ENCODE results near the gene AGXT. TPM values are rescaled to one million over a fixed set of nuclear protein-coding genes. Genes with fewer than 3 reads are reported as not detected.

The AGXT gene
- total and polyA plus RNA-seq, 2 of the 8 experiments (the other 6 are each of a cell fraction or from before 2014, with no cell fraction given), result 0.03 TPM; not detected in 1

- no peak for DNase-seq (ENCODE audit: low read depth in 1 of 2, low spot score in 2 of 2)
- H3K14ac ChIP-seq (ENCODE audit: insufficient read length), result no peak overlapping the region
- no peaks in the 10 kb centered on the region for H4K20me1 ChIP-seq (replicated peaks in 1 of 2; ENCODE audit: control insufficient read depth in 1 of 2, insufficient read depth in 2 of 2, low read length in 2 of 2)
- no peaks in the 10 kb centered on the region for H3K4me1 ChIP-seq (replicated peaks in 1 of 4; ENCODE audit: control insufficient read depth in 3 of 4, insufficient read depth in 4 of 4, low read length in 3 of 4)
- ChIA-PET CTCF (ENCODE audit: partially characterized antibody) (interaction anchor here (0.6 to 2.6 kb wide), 12 partner anchors 9 to 317 kb away, joined by 3 to 15 read pairs (median 5); partner anchors contain the start of genes AGXT and MAB21L4), POLR2A (ENCODE audit: partially characterized antibody) (no interaction called here)
- H3K27ac ChIP-seq (ENCODE audit: low read depth, low read length), result no peak overlapping the region
- no peak overlapping the region for H3K4me3 ChIP-seq (ENCODE audit: extremely low read depth in 1 of 4, insufficient read depth in 2 of 4, low read depth in 3 of 4, low read length in 4 of 4)
- H2BK12ac ChIP-seq (ENCODE audit: low read depth, low read length), result no peak overlapping the region
- no peaks in the 10 kb centered on the region for H3K79me1 ChIP-seq (ENCODE audit: low read depth, low read length)
- no peaks in the 10 kb centered on the region for H3K79me2 ChIP-seq (ENCODE audit: control insufficient read depth in 1 of 2, insufficient read depth in 2 of 2, low read length in 2 of 2)
- H4K91ac ChIP-seq (replicated peaks; ENCODE audit: insufficient read length, low read length), result no peak overlapping the region
- TF ChIP-seq TCF12 (IDR thresholded peaks at IDR 0.05; ENCODE audit: low read depth, low read length) (no peak), POU5F1 (IDR thresholded peaks at IDR 0.05; ENCODE audit: low read depth, low read length) (no peak), EP300 (IDR thresholded peaks at IDR 0.05; ENCODE audit: borderline replicate concordance in 1 of 2, low read depth in 2 of 2, low read length in 2 of 2) (no peak), KDM1A (IDR thresholded peaks at IDR 0.05; ENCODE audit: borderline replicate concordance, low read length) (no peak), SIX5 (IDR thresholded peaks at IDR 0.05; ENCODE audit: low read depth, low read length) (no peak), CBX5 (IDR thresholded peaks at IDR 0.05; ENCODE audit: low read depth, low read length) (no peak), TEAD4 (IDR thresholded peaks at IDR 0.05; ENCODE audit: low read depth, low read length) (no peak), ATF2 (IDR thresholded peaks at IDR 0.05; ENCODE audit: low read length) (no peak), JUN (IDR thresholded peaks at IDR 0.05; ENCODE audit: low read depth, low read length) (no peak), SIN3A (conservative IDR thresholded peaks at IDR 0.05 in 1 of 2, IDR thresholded peaks at IDR 0.05 in 1 of 2; ENCODE audit: low read depth in 1 of 2, low read length in 2 of 2) (no peak), KDM4A (IDR thresholded peaks at IDR 0.05; ENCODE audit: low read depth, low read length, severe bottlenecking) (no peak), ASH2L (IDR thresholded peaks at IDR 0.05; ENCODE audit: low read length) (no peak)
- H4K8ac ChIP-seq (ENCODE audit: extremely low read depth, insufficient read depth, low read length), result no peak overlapping the region; the same call in 1 of the 2 replicates
- no peaks in the 10 kb centered on the region for H3K27me3 ChIP-seq (replicated peaks in 1 of 4; ENCODE audit: control insufficient read depth in 3 of 4, extremely low read depth in 1 of 4, insufficient read depth in 3 of 4, low read length in 3 of 4)
- no peak overlapping the region for H2BK5ac ChIP-seq (ENCODE audit: low read depth, low read length)
- H2BK15ac ChIP-seq (ENCODE audit: low read length), result no peak overlapping the region
- WGBS, 2 experiments (ENCODE audit: extremely low coverage in 1 of 2, insufficient coverage in 1 of 2, insufficient read length in 1 of 2, insufficient replicate concordance in 2 of 2, low coverage in 1 of 2, low lambda C conversion rate in 2 of 2, missing lambda C conversion rate in 1 of 2), result 85% methylated on average over 13 of the region's 13 CpGs; no CpG with 5 or more reads in 1 of the 2 experiments
- H3K4ac ChIP-seq (replicated peaks; ENCODE audit: insufficient read length, low read depth, low read length), result no peak overlapping the region
- H3K9ac ChIP-seq (replicated peaks in 1 of 4; ENCODE audit: extremely low read depth in 1 of 4, low read depth in 3 of 4, low read length in 3 of 4), result no peak overlapping the region
- H2AFZ ChIP-seq (ENCODE audit: low read length), result no peak overlapping the region
- no peaks in the 10 kb centered on the region for H3K23me2 ChIP-seq (ENCODE audit: low read depth, low read length)
- H3K4me2 ChIP-seq (ENCODE audit: insufficient read depth in 1 of 2, low read depth in 2 of 2, low read length in 2 of 2), result no peak overlapping the region
- FAIRE-seq, result no peak
- H3K36me3 ChIP-seq (ENCODE audit: control insufficient read depth in 2 of 4, insufficient read depth in 4 of 4, low read length in 3 of 4), result no peaks in the 10 kb centered on the region
- H4K5ac ChIP-seq (ENCODE audit: insufficient read length, low read depth, low read length), result no peak overlapping the region
- H2BK20ac ChIP-seq (ENCODE audit: low read length), result no peak overlapping the region
- no peak overlapping the region for H2BK120ac ChIP-seq (replicated peaks; ENCODE audit: low read depth, low read length)
- H3K56ac ChIP-seq (replicated peaks; ENCODE audit: insufficient read length, low read depth, low read length), result no peak overlapping the region
- H3K9me3 ChIP-seq (ENCODE audit: insufficient read depth in 2 of 2, low read depth in 1 of 2, low read length in 1 of 2), result peaks cover 0 to 7% of the 10 kb centered on the region in 2 experiments; a peak in 1 of 4 replicates
- H3K23ac ChIP-seq (ENCODE audit: insufficient read length), result no peak overlapping the region
- no peak overlapping the region for H3K18ac ChIP-seq (ENCODE audit: extremely low read depth, low read length)
- H2AK5ac ChIP-seq (ENCODE audit: low read depth, low read length), result no peak overlapping the region
Measured at GRCh38 chr2:240858321-240858720, 10.3 kb upstream of the AGXT start.

Data from H1 (cell line).